Breast epithelium (tissue), 3 donors: ENCODE results near the gene CFAP68.

Experiments
- CTCF ChIP-seq, 3 donors: fragments of 450-650 bp; IDR thresholded peaks; one replicate each; pipeline ENCODE4 v1.5.1; 2016 to 2017; ENCODE audit warnings: antibody characterized with exemption in 3 of 3, mild to moderate bottlenecking in 3 of 3, moderate library complexity in 3 of 3
- POLR2A ChIP-seq: fragments of 450-650 bp; IDR thresholded peaks from one replicate; pipeline ENCODE4 v1.6.1; 2016; ENCODE audit warnings: antibody characterized with exemption, mild to moderate bottlenecking, moderate library complexity

DNA sequence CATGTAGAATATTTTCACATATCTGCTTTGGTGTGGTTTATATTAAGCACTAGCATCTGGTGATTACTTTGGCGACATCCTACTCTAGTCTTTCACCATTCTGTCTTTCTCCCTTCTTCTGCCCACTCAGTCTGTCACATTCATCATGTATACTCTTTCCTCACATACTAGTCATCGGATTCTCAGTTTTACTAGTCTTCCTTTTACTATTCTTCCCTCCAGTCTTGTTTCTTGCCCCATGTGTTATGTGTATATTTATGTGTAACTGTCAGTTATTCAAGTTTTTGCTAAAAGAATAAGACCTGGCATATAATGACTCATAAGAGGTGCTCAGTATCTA, 53.2 kb downstream of the CFAP68 start:
- TF ChIP-seq CTCF (IDR thresholded peaks at IDR 0.05) = no peak
- no peak for TF ChIP-seq POLR2A
